ENCODE data around the gene FGF13. TPM values are rescaled to one million over a fixed set of nuclear protein-coding genes. Genes with fewer than 3 reads are reported as not detected.

The FGF13 gene
- polyA plus RNA-seq (2013): 0.26 TPM

GRCh38 chrX:138711399-138712347 lies at the start of gene FGF13:
Gene FGF13, minus strand, starts transcription at chrX:138711717. Its CDS starts 714 bp downstream, at chrX:138711003.
- H3K4me1 ChIP-seq (ENCODE audit: control extremely low read depth in 1 of 4, control insufficient read depth in 4 of 4, insufficient read depth in 4 of 4, low read length in 3 of 4): peaks cover 0 to 10% (median 3%) of the 10 kb centered on the region in 4 experiments
- DNase-seq: peak; percentile 28 to 63 (median 62)
- 25% methylated on average over 38 of the region's 65 CpGs for WGBS (ENCODE audit: insufficient coverage)
- no peaks in the 10 kb centered on the region for H3K9me3 ChIP-seq (ENCODE audit: control extremely low read depth in 1 of 5, control insufficient read depth in 4 of 5, insufficient read depth in 2 of 5, low read depth in 1 of 5, low read length in 4 of 5)
- ChIA-PET POLR2A (no interaction called here), CTCF (interaction anchor here (0.8 kb wide), 1 partner anchor 35 kb away, joined by 3 read pairs; no protein-coding TSS in a partner anchor)
- peak within 1 kb of the TSS in 5 of 7 experiments; percentile 15 to 72 (median 52) for H3K4me3 ChIP-seq (ENCODE audit: control insufficient read depth in 1 of 7, extremely low read depth in 1 of 7, insufficient read depth in 4 of 7, low read depth in 2 of 7, low read length in 6 of 7)
- H3K36me3 ChIP-seq (ENCODE audit: control insufficient read depth in 4 of 4, insufficient read depth in 4 of 4, low read length in 3 of 4): no peaks in the 10 kb centered on the region
- no peak within 1 kb of the TSS for H3K27ac ChIP-seq (ENCODE audit: insufficient read depth in 1 of 2, low read depth in 1 of 2, low read length in 2 of 2, poor library complexity in 1 of 2, severe bottlenecking in 2 of 2)
- H3K27me3 ChIP-seq (replicated peaks in 2 of 5; ENCODE audit: control insufficient read depth in 4 of 5, insufficient read depth in 5 of 5, low read length in 4 of 5): peaks cover 0 to 51% (median 19%) of the 10 kb centered on the region in 5 experiments

GRCh38 chrX:138759217-138759943 lies 47.9 kb upstream of the FGF13 start:
- POLR2A ChIA-PET: no interaction called here
- WGBS (ENCODE audit: insufficient coverage): 80% methylated on average over 3 of the region's 5 CpGs
- no peaks in the 10 kb centered on the region for H3K9me3 ChIP-seq (ENCODE audit: control extremely low read depth in 1 of 5, control insufficient read depth in 4 of 5, insufficient read depth in 2 of 5, low read depth in 1 of 5, low read length in 4 of 5)
- no peaks in the 10 kb centered on the region for H3K36me3 ChIP-seq (ENCODE audit: control insufficient read depth in 4 of 4, insufficient read depth in 4 of 4, low read length in 3 of 4)
- H3K27me3 ChIP-seq (replicated peaks in 2 of 5; ENCODE audit: control insufficient read depth in 4 of 5, insufficient read depth in 5 of 5, low read length in 4 of 5): peaks cover 0 to 18% (median 2%) of the 10 kb centered on the region in 5 experiments
- H3K27ac ChIP-seq (ENCODE audit: insufficient read depth in 1 of 2, low read depth in 1 of 2, low read length in 2 of 2, poor library complexity in 1 of 2, severe bottlenecking in 2 of 2): no peak overlapping the region
- CTCF ChIA-PET: interaction anchor here (2.4 kb wide), 1 partner anchor 11 kb away, joined by 7 read pairs; no protein-coding TSS in a partner anchor
- no peak for DNase-seq
- H3K4me3 ChIP-seq (ENCODE audit: control insufficient read depth in 1 of 7, extremely low read depth in 1 of 7, insufficient read depth in 4 of 7, low read depth in 2 of 7, low read length in 6 of 7): no peak overlapping the region
- no peaks in the 10 kb centered on the region for H3K4me1 ChIP-seq (ENCODE audit: control extremely low read depth in 1 of 4, control insufficient read depth in 4 of 4, insufficient read depth in 4 of 4, low read length in 3 of 4)

DNA sequence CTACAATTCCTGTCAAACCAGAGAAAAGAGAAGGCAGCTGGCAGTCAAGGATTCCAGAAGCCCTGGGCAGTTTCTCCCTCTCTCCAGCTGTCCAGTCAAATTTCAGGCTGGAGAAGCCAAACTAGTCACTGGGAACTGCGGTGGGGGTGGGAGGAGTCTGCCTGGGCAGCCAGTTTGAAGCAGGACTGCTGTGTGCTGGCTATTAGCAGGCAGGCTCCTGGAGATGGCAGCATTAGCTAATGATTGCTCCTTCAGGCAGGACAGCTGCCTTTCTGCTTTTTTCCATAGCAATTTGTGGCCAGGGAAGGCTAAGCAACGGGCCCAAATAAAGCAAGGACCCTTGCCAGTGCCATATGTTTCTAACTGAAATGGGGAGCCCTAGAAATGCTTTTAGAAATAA lies 44.7 kb upstream of the FGF13 start:
- no peak overlapping the region for H3K4me3 ChIP-seq (ENCODE audit: control insufficient read depth in 1 of 7, extremely low read depth in 1 of 7, insufficient read depth in 4 of 7, low read depth in 2 of 7, low read length in 6 of 7)
- no peaks in the 10 kb centered on the region for H3K4me1 ChIP-seq (ENCODE audit: control extremely low read depth in 1 of 4, control insufficient read depth in 4 of 4, insufficient read depth in 4 of 4, low read length in 3 of 4)
- no peaks in the 10 kb centered on the region for H3K9me3 ChIP-seq (ENCODE audit: control extremely low read depth in 1 of 5, control insufficient read depth in 4 of 5, insufficient read depth in 2 of 5, low read depth in 1 of 5, low read length in 4 of 5)
- H3K36me3 ChIP-seq (ENCODE audit: control insufficient read depth in 4 of 4, insufficient read depth in 4 of 4, low read length in 3 of 4): no peaks in the 10 kb centered on the region
- H3K27me3 ChIP-seq (replicated peaks in 2 of 5; ENCODE audit: control insufficient read depth in 4 of 5, insufficient read depth in 5 of 5, low read length in 4 of 5): peaks cover 0 to 20% (median 2%) of the 10 kb centered on the region in 5 experiments
- no peak for DNase-seq
- 17% methylated on average over 1 of the region's 2 CpGs for WGBS (ENCODE audit: insufficient coverage)
- H3K27ac ChIP-seq (ENCODE audit: insufficient read depth in 1 of 2, low read depth in 1 of 2, low read length in 2 of 2, poor library complexity in 1 of 2, severe bottlenecking in 2 of 2): no peak overlapping the region
- POLR2A ChIA-PET: no interaction called here
- CTCF ChIA-PET: no interaction called here

DNA sequence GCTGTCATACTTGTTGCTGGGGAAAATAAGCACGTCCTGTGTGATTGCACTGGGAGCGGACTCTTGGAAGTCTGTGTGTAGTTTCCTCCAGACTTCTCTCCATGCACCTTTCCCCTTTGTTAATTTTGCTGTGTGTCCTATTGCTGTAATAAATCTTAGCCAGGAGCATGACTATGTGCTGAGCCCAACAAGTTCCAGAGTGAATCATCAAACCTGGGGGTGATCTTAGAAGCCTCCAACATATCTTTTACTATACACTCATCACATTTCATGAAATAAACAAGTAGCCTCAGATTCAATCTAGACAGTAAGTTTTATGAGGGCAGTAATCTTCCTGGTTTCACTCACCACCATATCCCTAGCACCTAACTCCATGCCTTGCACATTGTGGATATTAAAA lies 43.3 kb upstream of the FGF13 start:
- no peak for DNase-seq
- POLR2A ChIA-PET: no interaction called here
- no peaks in the 10 kb centered on the region for H3K36me3 ChIP-seq (ENCODE audit: control insufficient read depth in 4 of 4, insufficient read depth in 4 of 4, low read length in 3 of 4)
- H3K9me3 ChIP-seq (ENCODE audit: control extremely low read depth in 1 of 5, control insufficient read depth in 4 of 5, insufficient read depth in 2 of 5, low read depth in 1 of 5, low read length in 4 of 5): no peaks in the 10 kb centered on the region
- WGBS (ENCODE audit: insufficient coverage): 17% methylated on average over 1 of the region's 2 CpGs
- no peaks in the 10 kb centered on the region for H3K4me1 ChIP-seq (ENCODE audit: control extremely low read depth in 1 of 4, control insufficient read depth in 4 of 4, insufficient read depth in 4 of 4, low read length in 3 of 4)
- H3K4me3 ChIP-seq (ENCODE audit: control insufficient read depth in 1 of 7, extremely low read depth in 1 of 7, insufficient read depth in 4 of 7, low read depth in 2 of 7, low read length in 6 of 7): no peak overlapping the region
- H3K27ac ChIP-seq (ENCODE audit: insufficient read depth in 1 of 2, low read depth in 1 of 2, low read length in 2 of 2, poor library complexity in 1 of 2, severe bottlenecking in 2 of 2): no peak overlapping the region
- CTCF ChIA-PET: no interaction called here
- peaks cover 0 to 20% (median 2%) of the 10 kb centered on the region in 5 experiments for H3K27me3 ChIP-seq (replicated peaks in 2 of 5; ENCODE audit: control insufficient read depth in 4 of 5, insufficient read depth in 5 of 5, low read length in 4 of 5)

DNA sequence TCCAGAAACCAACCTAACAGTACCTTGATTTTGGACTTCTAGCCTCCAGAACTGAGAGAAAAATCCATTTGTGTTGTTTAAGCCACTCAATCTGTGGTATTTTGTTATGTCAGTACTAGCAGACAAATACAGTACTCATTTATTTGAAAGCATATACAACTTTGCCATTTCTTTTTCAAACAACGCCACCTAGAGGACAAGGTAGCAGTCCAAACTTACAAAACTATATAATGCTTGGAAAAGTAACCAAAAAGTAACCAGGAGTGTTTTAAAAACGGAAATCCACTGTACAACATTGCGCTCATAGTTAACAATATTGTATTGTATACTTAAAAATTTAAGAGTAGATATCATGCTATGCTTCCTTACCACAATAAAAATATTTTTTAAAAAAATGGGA lies 37.0 kb upstream of the FGF13 start:
- CTCF ChIA-PET: interaction anchor here (1.0 to 2.4 kb wide), 2 partner anchors 10 kb away, joined by 3 to 7 read pairs; no protein-coding TSS in a partner anchor
- WGBS (ENCODE audit: insufficient coverage): no CpG with 5 or more reads among the region's 3 CpGs

GRCh38 chrX:138745196-138745595 lies 33.7 kb upstream of the FGF13 start:
- 3% methylated on average over 6 of the region's 7 CpGs for WGBS (ENCODE audit: insufficient coverage)
- Histone ChIP-seq H3K4me1 (ENCODE audit: control extremely low read depth in 1 of 4, control insufficient read depth in 4 of 4, insufficient read depth in 4 of 4, low read length in 3 of 4) (peaks cover 0 to 3% (median 0%) of the 10 kb centered on the region in 4 experiments), H3K27me3 (replicated peaks in 2 of 5; ENCODE audit: control insufficient read depth in 4 of 5, insufficient read depth in 5 of 5, low read length in 4 of 5) (peaks cover 0 to 3% (median 0%) of the 10 kb centered on the region in 5 experiments), H3K9me3 (ENCODE audit: control extremely low read depth in 1 of 5, control insufficient read depth in 4 of 5, insufficient read depth in 2 of 5, low read depth in 1 of 5, low read length in 4 of 5) (no peaks in the 10 kb centered on the region), H3K36me3 (ENCODE audit: control insufficient read depth in 4 of 4, insufficient read depth in 4 of 4, low read length in 3 of 4) (no peaks in the 10 kb centered on the region), H3K4me3 (ENCODE audit: control insufficient read depth in 1 of 7, extremely low read depth in 1 of 7, insufficient read depth in 4 of 7, low read depth in 2 of 7, low read length in 6 of 7) (no peak overlapping the region), H3K27ac (ENCODE audit: insufficient read depth in 1 of 2, low read depth in 1 of 2, low read length in 2 of 2, poor library complexity in 1 of 2, severe bottlenecking in 2 of 2) (no peak overlapping the region)
- POLR2A ChIA-PET: no interaction called here
- peak; percentile 41 to 76 (median 66) for DNase-seq
- CTCF ChIA-PET: interaction anchor here (1.2 to 1.5 kb wide), 3 partner anchors 8 to 554 kb away, joined by 4 to 6 read pairs (median 5); no protein-coding TSS in a partner anchor

More for the DNA sequence above, 37.0 kb upstream of the FGF13 start:
- H3K36me3 ChIP-seq (ENCODE audit: control insufficient read depth in 4 of 4, insufficient read depth in 4 of 4, low read length in 3 of 4): no peaks in the 10 kb centered on the region
- H3K4me3 ChIP-seq (ENCODE audit: control insufficient read depth in 1 of 7, extremely low read depth in 1 of 7, insufficient read depth in 4 of 7, low read depth in 2 of 7, low read length in 6 of 7): no peak overlapping the region
- H3K9me3 ChIP-seq (ENCODE audit: control extremely low read depth in 1 of 5, control insufficient read depth in 4 of 5, insufficient read depth in 2 of 5, low read depth in 1 of 5, low read length in 4 of 5): no peaks in the 10 kb centered on the region
- POLR2A ChIA-PET: no interaction called here
- peaks cover 0 to 3% (median 0%) of the 10 kb centered on the region in 4 experiments for H3K4me1 ChIP-seq (ENCODE audit: control extremely low read depth in 1 of 4, control insufficient read depth in 4 of 4, insufficient read depth in 4 of 4, low read length in 3 of 4)
- peak; percentile 3 to 39 (median 34) for DNase-seq
- no peak overlapping the region for H3K27ac ChIP-seq (ENCODE audit: insufficient read depth in 1 of 2, low read depth in 1 of 2, low read length in 2 of 2, poor library complexity in 1 of 2, severe bottlenecking in 2 of 2)
- no peaks in the 10 kb centered on the region for H3K27me3 ChIP-seq (replicated peaks in 2 of 5; ENCODE audit: control insufficient read depth in 4 of 5, insufficient read depth in 5 of 5, low read length in 4 of 5)

Data from common myeloid progenitor, CD34-positive (primary cell).